Measurements from ENCODE around the gene CCDC88C.

GRCh38 chr14:91375720-91376452 is 41.7 kb downstream of the CCDC88C start:
- no peak for TF ChIP-seq CTCF (IDR thresholded peaks at IDR 0.05; ENCODE audit: borderline replicate concordance, extremely low read depth, low read length, poor library complexity, severe bottlenecking)
- TF ChIP-seq EZH2 (IDR thresholded peaks at IDR 0.05; ENCODE audit: borderline replicate concordance, low read depth, low read length, severe bottlenecking): no peak

Data from DND-41 (cell line).